GM18870 (cell line): Measurements from ENCODE around the gene MOCS2.
A peak's percentile ranks its signal among the peaks of the same experiment; 100 is the strongest.

Source experiments
- ATAC-seq: cut with Tn5 transposase; IDR thresholded peaks from one replicate; pipeline ENCODE4 v1.9.1; 2021; ENCODE audit warnings: moderate library complexity; ENCODE audit not compliant: unreplicated experiment

The MOCS2 gene

DNA sequence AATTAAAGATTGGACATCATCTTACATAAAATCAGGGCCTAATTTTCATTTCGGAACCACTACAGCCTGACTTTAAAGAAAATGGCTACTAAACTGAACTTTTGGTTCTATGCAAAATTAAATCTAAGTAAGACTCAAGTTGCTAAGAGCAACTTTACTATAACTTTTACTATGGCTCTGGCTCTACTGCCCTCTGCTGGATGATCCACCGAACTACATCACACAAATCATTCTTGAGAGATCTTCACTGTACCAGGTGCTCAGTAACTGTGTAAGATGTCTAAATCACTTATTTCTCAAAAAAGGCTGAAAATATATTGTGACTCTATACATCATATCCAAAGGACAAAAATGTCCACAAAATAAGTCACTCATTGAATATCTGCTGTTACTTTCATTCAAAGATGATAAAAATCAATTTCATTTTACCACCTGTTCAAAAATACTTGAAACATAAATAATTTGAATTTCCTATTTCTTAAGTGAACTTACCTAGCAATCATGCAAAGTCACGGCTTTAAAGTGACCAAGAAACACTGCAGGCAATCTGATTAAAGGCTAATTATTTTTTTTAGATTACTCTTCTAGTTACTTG, 13.5 kb downstream of the MOCS2 start:
- ATAC-seq, result peak; percentile 85

GRCh38 chr5:53095217-53095616, 14.3 kb downstream of the MOCS2 start:
- ATAC-seq, result no peak

DNA sequence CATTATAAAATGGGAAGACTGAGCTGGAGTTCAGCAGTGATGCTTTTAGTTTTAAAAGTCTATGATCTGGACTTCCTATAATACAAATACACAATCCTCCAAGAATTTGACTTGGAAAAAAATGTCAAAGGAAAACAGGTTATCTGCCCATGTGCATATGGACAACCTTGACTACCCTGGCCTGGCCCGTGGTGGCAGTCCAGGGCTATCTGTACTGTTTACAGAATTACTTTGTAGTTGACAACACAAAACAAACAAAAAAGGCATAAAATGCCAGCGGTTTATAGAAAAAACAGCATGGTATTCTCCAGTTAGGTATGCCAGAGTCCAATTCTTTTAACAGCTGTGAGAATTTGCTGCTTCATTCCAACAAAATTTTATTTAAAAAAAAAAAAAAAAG, 17.3 kb downstream of the MOCS2 start:
- no peak for ATAC-seq

DNA sequence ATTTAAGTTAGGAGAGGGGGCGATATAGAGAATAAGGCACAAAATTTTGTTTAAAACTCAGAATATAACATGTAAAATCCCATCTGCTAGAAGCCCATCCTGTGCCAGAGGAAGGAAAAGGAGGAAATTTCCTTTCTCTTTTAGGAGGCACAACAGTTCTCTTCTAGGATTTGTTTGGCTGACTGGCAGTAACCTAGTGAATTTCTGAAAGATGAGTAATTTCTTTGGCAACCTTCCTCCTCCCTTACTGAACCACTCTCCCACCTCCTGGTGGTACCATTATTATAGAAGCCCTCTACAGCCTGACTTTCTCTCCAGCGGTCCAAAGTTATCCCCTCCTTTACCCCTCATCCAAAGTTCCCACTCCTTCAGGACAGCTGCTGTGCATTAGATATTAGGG, 18.3 kb downstream of the MOCS2 start:
- ATAC-seq, result no peak

DNA sequence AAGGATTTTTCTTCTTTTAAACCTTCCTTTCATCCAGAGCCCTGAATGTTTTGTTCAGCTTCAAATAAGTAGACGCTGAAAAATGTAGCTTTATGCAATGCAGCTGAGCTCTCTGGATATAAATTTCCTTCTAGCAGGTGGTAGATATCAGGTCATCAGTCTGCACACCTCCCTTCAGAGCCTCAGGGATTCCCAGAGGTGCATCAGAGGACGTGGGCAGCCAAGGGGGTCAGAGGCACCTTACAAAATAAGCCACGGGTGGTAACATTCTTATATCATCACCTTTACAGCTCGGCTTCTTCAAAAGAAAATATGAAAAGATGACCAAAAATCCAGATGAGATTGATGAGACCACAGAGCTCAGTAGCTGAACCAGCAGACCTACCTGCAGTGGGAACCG, 19.3 kb downstream of the MOCS2 start:
- ATAC-seq, result no peak

DNA sequence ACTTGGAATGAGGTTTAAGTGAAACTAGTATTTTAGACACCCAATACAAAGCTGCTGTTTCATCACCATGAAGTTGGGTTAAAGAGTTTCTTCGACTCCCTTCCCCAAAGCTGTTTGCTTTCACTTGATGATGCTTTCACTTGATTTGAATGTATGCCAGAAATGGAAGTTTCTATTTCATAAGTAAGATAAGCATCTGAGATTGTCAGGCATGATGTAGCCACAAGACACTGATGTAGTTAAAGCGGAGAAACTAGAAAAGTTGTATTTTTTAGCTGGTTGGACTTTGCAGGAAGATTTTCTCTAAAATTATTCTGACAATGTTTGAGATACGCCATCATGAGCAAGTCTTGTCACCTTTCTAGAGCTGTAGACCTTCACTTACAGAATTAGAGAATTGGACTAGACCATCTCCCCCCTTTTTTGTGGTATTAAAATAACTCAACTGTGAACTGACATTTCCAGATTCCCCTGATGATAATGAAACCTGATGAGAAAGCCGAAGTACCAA, 20.0 kb downstream of the MOCS2 start:
- peak; percentile 77 for ATAC-seq

DNA sequence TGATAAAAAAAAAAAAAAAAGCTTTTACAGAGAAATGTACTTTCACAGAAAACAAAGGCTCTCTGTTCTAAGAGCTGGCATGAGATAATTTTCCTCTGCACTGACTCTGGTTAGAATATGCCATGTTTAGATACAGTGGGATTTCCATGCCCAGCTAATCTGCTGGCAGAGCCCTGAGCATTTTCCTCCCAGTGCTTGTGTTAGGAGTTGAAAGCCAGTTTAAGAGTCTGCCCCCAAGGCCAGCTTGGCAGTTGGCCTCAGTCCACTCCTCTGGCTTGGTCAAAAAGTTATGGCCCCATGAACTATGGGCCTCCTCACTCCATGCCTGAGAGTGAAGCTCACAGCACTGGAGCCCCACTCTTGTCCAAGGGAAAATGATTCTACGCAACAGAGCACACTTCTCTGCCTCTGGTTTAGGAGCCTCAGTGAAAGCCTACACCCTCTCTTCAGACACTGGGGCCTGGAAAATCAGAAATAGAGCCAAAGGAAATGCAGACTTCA, 21.9 kb downstream of the MOCS2 start:
- ATAC-seq, result no peak

- no peak for ATAC-seq
Observed at GRCh38 chr5:53087171-53087570, 22.4 kb downstream of the MOCS2 start.

DNA sequence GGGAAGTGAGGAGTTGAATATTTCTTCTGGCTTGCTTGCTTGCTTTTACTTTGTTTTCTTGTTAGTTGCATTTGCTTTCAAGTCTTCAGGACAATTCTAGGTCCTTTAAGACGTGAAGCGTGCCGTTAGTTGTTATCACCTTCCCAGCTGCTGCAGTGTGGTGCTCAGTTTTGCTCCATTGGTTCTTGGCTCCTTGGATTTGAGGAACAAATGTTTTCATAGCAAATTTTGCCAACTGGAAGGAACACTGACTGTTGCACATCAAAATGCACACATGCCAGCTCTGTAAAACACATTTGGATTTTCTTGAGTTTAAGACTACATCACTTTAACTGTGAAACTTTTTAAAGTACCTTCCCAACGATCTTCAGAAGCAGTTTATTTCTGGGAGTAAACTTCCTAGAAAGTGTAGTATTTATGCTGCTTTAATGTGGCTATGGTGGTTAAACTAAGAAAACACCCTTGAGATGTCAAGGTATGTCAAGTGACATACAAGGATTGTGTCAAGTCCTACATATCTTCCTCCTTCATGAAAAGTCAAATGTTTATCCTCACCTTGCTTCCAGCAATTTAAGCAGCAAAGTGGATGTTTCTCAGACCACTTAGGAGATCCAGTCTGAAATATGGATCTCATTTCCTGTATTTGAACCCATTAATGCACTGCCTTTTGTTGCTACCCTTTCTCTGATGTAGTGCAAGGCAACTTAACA, 24.9 kb downstream of the MOCS2 start:
- no peak for ATAC-seq

DNA sequence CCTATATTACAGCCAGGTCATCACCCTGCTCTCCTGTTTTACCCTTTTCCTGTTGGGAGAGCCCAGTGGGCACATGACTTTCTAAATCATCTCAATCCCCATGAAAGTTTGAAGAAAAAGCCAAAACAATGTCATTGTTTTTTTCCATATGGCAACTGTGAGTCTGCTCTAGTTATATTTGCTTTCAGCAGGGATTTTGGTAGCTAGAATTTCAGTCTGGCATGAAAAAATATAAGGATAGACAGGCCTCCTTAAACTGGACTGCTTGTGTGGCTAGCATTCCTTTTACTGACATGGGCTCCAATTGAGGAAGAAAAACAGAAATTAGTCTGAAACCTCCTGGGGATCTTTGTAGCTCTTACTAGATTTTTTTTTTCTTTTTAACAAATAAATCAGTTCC, 25.6 kb downstream of the MOCS2 start:
- no peak for ATAC-seq

- ATAC-seq, result no peak
Observed at GRCh38 chr5:53080271-53080670, 29.3 kb downstream of the MOCS2 start.

DNA sequence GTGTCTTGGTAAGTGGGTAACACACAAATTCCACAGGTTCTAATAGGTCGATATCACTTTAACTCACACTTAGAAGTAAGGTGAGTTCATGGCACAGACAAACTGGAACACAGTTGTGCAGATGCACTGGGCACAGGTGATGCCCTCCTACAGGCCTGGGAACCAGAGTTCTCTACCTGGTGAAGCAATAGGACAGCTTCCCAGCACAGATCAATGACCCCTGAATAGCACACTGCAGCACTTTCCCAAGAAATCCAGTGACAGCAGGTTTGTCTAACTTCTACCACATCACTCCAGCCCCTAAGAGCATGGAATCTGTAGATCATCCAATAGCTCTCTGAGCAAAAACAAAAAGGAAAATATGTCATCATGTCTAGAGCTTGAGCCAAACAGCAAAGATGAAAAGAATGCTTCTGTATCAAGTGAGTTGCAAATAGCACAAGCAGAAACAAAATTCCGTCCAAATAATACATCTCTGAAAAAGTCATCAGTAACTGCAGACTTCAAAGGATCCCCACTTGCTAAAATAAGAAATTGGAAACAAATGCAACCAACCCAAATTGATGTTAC, 33.5 kb downstream of the MOCS2 start:
- no peak for ATAC-seq

- ATAC-seq, result no peak
Observed at GRCh38 chr5:53073348-53073747, 36.2 kb downstream of the MOCS2 start.

- ATAC-seq, result no peak
Observed at GRCh38 chr5:53071738-53072137, 37.8 kb downstream of the MOCS2 start.

- no peak for ATAC-seq
Observed at GRCh38 chr5:53071298-53071697, 38.3 kb downstream of the MOCS2 start.

DNA sequence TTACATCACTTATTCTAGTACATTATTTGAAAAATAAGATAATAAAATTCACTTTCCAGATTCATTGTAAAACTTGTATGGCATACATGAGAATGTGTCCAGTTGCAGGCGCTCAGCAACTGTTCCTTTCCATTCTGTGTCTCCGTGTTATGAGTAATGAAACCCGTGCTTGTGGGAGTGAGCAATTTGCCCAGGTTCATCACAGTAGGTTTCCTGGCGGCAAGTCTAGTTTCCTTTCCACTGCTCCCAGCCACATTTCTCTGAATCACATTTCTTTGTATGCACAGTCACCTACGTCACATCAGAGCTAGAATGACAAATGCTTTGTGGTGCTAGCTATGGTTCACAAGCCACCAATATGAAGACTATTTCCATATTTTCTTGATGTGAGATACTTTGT, 39.9 kb downstream of the MOCS2 start:
- ATAC-seq, result no peak

GRCh38 chr5:53068291-53068836, 41.2 kb downstream of the MOCS2 start:
- ATAC-seq, result no peak

GRCh38 chr5:53067641-53068040, 41.9 kb downstream of the MOCS2 start:
- ATAC-seq, result no peak

DNA sequence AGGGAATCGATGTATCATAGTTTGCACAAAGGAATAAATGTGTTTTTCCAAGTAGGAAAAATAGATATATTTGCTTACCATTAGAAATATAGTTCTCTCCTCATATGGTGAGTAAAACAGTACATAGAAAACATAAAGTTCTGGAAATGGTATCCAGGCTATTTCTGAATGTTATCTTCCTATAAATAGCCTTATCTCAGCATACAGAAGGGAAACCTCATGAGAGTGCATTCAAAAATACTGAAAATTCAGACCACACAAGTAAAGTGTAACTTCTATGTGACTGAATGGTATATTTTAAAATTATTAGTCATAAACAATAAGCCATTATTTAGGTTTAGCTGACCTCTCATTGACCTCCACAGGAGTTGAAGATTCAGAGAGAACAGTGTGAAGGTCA, 43.5 kb downstream of the MOCS2 start:
- ATAC-seq, result no peak

- ATAC-seq, result no peak
Observed at GRCh38 chr5:53063791-53064190, 45.8 kb downstream of the MOCS2 start.

DNA sequence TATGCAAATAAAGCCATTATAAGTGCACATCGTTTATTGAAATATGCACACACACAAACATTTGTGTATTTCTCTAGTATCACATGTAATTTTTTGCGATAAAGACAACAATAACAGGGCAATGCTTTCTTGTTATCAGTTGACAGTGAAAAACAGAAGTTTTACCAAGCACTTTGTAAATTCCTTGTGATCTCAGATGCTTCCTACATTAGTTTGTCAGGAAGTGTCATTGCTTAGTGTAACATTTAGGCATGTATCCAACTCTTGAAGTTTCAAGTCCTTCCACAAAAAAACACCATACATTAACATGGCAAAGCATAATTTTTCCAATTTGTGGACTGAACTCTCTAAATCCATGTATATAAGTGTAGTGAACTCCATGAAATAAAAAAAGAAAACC, 46.4 kb downstream of the MOCS2 start:
- ATAC-seq, result no peak

DNA sequence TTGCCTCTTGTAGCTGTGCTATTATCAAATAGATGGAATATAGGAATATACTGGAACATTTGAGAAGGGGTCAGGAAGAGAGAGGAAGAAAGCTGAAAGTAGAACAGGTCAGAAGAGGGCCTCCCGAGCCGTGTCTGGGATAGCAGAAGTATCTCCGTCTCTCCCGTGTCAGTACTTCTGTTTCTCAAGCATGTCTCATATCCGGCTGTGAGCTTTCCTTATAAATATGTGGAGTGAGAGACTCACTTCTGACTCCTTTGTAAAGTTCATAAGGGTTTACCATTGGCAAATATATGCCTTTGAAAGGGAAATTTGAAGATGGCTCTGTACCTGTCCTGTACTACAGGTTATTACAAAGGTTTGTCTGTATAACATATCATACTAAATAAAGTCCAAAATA, 50.3 kb downstream of the MOCS2 start:
- ATAC-seq, result no peak
